Suprapubic skin (tissue), 4 donors: ENCODE measurements around the gene CR2. TPM values are rescaled to one million over a fixed set of nuclear protein-coding genes. Genes with fewer than 3 reads are reported as not detected.

Experiments used
- DNase-seq, 2 donors: peaks; one replicate each; pipeline ENCODE4 v3.0.0-alpha.2; 2019; ENCODE audit warnings: low spot score in 2 of 2
- H3K27ac ChIP-seq: fragments of 200-600 bp; sonication (generic); one replicate; pipeline ENCODE4 v1.5.1; 2019
- H3K27me3 ChIP-seq: fragments of 200-600 bp; sonication (generic); one replicate; pipeline ENCODE4 v1.5.1; 2019
- H3K36me3 ChIP-seq: fragments of 200-600 bp; sonication (generic); one replicate; pipeline ENCODE4 v1.5.1; 2019
- H3K4me1 ChIP-seq: fragments of 200-600 bp; sonication (generic); one replicate; pipeline ENCODE4 v1.5.1; 2019
- H3K4me3 ChIP-seq: fragments of 200-600 bp; sonication (generic); one replicate; pipeline ENCODE4 v1.5.1; 2019; ENCODE audit warnings: mild to moderate bottlenecking
- H3K9me3 ChIP-seq: fragments of 200-600 bp; sonication (generic); one replicate; pipeline ENCODE4 v1.5.1; 2019
- EP300 ChIP-seq: sonication (generic); formaldehyde crosslinking; IDR thresholded peaks from one replicate; pipeline ENCODE4 v1.6.1; 2017; ENCODE audit warnings: antibody characterized with exemption
- POLR2A ChIP-seq, 2 donors: fragments of 450-650 bp; IDR thresholded peaks; one replicate each; pipeline ENCODE4 v1.6.1; 2017; ENCODE audit warnings: antibody characterized with exemption in 2 of 2, mild to moderate bottlenecking in 2 of 2, moderate library complexity in 2 of 2
- POLR2AphosphoS5 ChIP-seq, 3 donors: sonication (generic); formaldehyde crosslinking; IDR thresholded peaks; one replicate each; pipeline ENCODE4 v1.6.1; 2017; ENCODE audit warnings: antibody characterized with exemption in 3 of 3
- WGBS: methylation state at CpG from one replicate; pipeline ENCODE4 v1.1.5; 2018; 5-methylcytosine and 5-hydroxymethylcytosine counted together
- total RNA-seq, 4 donors: library from RNA; depleted of rRNA; stranded (reverse); fragments of >200 nt; gene quantifications; one replicate each; pipeline ENCODE4 v1.1.0, GENCODE V29; 2016
- TF ChIP-seq, protein P1 (sequence below), 2 donors: fragments of 200-600 bp in 1 of 2; fragments of 450-650 bp in 1 of 2; sonication (generic) in 1 of 2; IDR thresholded peaks; one replicate each; pipeline ENCODE4 v1.5.1; 2016 to 2019; ENCODE audit warnings: antibody characterized with exemption in 2 of 2, mild to moderate bottlenecking in 1 of 2, moderate library complexity in 1 of 2

The CR2 gene
- total RNA-seq, 4 donors from 2014 or later: not detected

DNA sequence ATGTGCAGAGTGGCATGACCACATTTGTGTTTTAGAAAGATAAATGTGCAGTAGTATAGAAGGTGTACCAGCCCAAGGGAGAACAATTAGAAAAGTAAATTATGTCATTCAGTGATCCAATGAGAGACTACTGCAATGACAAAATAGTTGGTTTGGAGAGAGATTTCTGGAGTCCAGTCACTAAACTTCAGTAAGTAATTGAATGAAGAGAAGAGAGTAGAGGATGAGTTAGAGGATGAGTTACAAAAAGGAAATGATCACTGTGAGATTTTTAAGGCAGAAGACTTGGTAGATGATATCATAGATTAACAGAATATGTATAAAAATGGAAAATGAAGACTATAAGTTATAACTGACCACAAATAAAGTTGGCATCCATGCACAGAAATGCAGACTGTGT lies 8.4 kb downstream of the CR2 start:
- no peak for TF ChIP-seq POLR2AphosphoS5 (IDR thresholded peaks at IDR 0.05)
- TF ChIP-seq POLR2A (IDR thresholded peaks at IDR 0.05): no peak
- TF ChIP-seq, protein P1, sequence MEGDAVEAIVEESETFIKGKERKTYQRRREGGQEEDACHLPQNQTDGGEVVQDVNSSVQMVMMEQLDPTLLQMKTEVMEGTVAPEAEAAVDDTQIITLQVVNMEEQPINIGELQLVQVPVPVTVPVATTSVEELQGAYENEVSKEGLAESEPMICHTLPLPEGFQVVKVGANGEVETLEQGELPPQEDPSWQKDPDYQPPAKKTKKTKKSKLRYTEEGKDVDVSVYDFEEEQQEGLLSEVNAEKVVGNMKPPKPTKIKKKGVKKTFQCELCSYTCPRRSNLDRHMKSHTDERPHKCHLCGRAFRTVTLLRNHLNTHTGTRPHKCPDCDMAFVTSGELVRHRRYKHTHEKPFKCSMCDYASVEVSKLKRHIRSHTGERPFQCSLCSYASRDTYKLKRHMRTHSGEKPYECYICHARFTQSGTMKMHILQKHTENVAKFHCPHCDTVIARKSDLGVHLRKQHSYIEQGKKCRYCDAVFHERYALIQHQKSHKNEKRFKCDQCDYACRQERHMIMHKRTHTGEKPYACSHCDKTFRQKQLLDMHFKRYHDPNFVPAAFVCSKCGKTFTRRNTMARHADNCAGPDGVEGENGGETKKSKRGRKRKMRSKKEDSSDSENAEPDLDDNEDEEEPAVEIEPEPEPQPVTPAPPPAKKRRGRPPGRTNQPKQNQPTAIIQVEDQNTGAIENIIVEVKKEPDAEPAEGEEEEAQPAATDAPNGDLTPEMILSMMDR (IDR thresholded peaks at IDR 0.05): no peak
- no peak for TF ChIP-seq EP300
- Histone ChIP-seq H3K4me1 (no peaks in the 10 kb centered on the region), H3K36me3 (no peaks in the 10 kb centered on the region), H3K27ac (no peak overlapping the region), H3K27me3 (peaks cover 27% of the 10 kb centered on the region), H3K4me3 (no peak overlapping the region), H3K9me3 (no peaks in the 10 kb centered on the region)
- no peak for DNase-seq

- TF ChIP-seq, protein P1 (IDR thresholded peaks at IDR 0.05): no peak
- no peak for TF ChIP-seq POLR2AphosphoS5 (IDR thresholded peaks at IDR 0.05)
- no peaks in the 10 kb centered on the region for H3K36me3 ChIP-seq
- H3K4me1 ChIP-seq: no peaks in the 10 kb centered on the region
- DNase-seq: no peak
- H3K27ac ChIP-seq: no peak overlapping the region
- no peaks in the 10 kb centered on the region for H3K9me3 ChIP-seq
- H3K4me3 ChIP-seq: no peak overlapping the region
- H3K27me3 ChIP-seq: peaks cover 28% of the 10 kb centered on the region
These were observed 8.9 kb downstream of the CR2 start for GRCh38 chr1:207463021-207463420.

DNA sequence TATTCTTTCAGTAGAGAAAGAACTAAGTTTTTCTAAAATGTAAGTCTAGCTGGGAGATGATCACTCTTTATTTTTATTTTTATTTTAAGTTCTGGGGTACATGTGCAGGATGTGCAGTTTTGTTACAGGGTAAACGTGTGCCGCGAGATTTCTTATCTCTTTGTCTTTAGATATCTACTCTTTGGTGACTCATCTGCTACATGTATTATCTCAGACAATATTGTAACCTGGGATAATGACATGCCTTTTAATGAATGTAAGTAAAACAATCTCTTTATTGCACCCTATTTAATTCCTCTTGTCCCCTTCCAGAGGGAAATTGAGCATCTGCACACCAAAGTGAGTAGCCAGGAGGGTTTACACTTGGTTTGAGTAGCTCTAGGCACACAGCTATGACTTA lies 9.4 kb downstream of the CR2 start:
- DNase-seq: no peak
- no peaks in the 10 kb centered on the region for H3K36me3 ChIP-seq
- no peak overlapping the region for H3K4me3 ChIP-seq
- TF ChIP-seq POLR2A (IDR thresholded peaks at IDR 0.05) (no peak), EP300 (no peak), POLR2AphosphoS5 (IDR thresholded peaks at IDR 0.05) (no peak)
- TF ChIP-seq, protein P1 (IDR thresholded peaks at IDR 0.05): no peak
- 73% methylated on average over 3 of the region's 3 CpGs for WGBS
- H3K27me3 ChIP-seq: peaks cover 33% of the 10 kb centered on the region
- no peak overlapping the region for H3K27ac ChIP-seq
- no peaks in the 10 kb centered on the region for H3K4me1 ChIP-seq
- H3K9me3 ChIP-seq: no peaks in the 10 kb centered on the region

DNA sequence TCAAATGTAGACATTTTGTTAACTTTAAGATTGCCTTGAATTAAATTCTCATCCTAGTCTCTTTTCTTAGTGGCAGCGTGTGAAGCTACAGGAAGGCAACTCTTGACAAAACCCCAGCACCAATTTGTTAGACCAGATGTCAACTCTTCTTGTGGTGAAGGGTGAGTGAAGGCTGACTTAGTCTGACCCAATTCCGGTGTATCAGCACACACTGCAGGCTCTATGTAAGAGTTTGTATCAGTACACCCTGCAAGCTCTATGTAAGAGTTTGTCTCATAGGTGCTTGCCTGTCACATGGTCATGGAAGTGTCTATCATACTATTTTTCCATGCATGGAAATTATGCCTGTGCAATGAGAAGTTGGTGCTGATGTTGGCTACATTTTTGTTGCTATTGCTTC lies 16.8 kb downstream of the CR2 start:
- Histone ChIP-seq H3K27me3 (peaks cover 21% of the 10 kb centered on the region), H3K36me3 (no peaks in the 10 kb centered on the region), H3K4me1 (no peaks in the 10 kb centered on the region), H3K4me3 (no peak overlapping the region), H3K27ac (no peak overlapping the region), H3K9me3 (no peaks in the 10 kb centered on the region)
- WGBS: 85% methylated on average over 2 of the region's 2 CpGs
- DNase-seq: no peak
- TF ChIP-seq, protein P1 (IDR thresholded peaks at IDR 0.05): no peak
- TF ChIP-seq EP300 (no peak), POLR2A (IDR thresholded peaks at IDR 0.05) (no peak), POLR2AphosphoS5 (IDR thresholded peaks at IDR 0.05) (no peak)

- Histone ChIP-seq H3K4me3 (no peak overlapping the region), H3K9me3 (no peaks in the 10 kb centered on the region), H3K27ac (no peak overlapping the region), H3K36me3 (no peaks in the 10 kb centered on the region), H3K27me3 (no peaks in the 10 kb centered on the region), H3K4me1 (no peaks in the 10 kb centered on the region)
- no peak for DNase-seq
- WGBS: 93% methylated on average over 1 of the region's 1 CpG
- TF ChIP-seq, protein P1 (IDR thresholded peaks at IDR 0.05): no peak
- no peak for TF ChIP-seq POLR2A (IDR thresholded peaks at IDR 0.05)
- no peak for TF ChIP-seq POLR2AphosphoS5 (IDR thresholded peaks at IDR 0.05)
- TF ChIP-seq EP300: no peak
These were observed 20.1 kb downstream of the CR2 start for GRCh38 chr1:207474210-207474609.
